ENCODE measurements around the gene TSPAN31. TPM values are rescaled to one million over a fixed set of nuclear protein-coding genes. Genes with fewer than 3 reads are reported as not detected.

Gene TSPAN31
- total RNA-seq, 1 experiment from 2014 or later = 42.7 TPM

DNA sequence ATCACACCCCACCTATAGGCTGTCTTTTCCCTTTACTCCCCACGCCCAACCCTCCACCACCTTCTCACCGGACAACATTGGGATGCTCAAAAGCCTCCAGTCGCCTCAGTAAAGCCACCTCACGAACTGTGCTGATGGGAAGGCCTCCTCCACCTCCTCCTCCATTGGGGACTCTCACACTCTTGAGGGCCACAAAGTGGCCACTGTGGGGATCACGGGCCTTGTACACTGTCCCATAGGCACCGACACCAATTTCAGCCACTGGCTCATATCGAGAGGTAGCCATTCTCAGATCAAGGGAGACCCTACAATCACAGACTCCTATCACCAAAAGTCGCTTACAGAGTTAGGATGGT is 6.6 kb downstream of the TSPAN31 start:
- no peak for DNase-seq
- Histone ChIP-seq H3K4me3 (ENCODE audit: low read length) (peak overlapping the region; percentile 86), H4K20me1 (ENCODE audit: insufficient read depth, low read depth, low read length) (no peaks in the 10 kb centered on the region), H3K9me3 (ENCODE audit: low read length) (no peaks in the 10 kb centered on the region), H3K27ac (ENCODE audit: low read length) (peak overlapping the region; percentile 70), H3K9ac (ENCODE audit: low read length) (peak overlapping the region; percentile 91), H3K4me1 (ENCODE audit: low read length) (peaks cover 35% of the 10 kb centered on the region), H3K36me3 (ENCODE audit: insufficient read depth, low read length) (peaks cover 31% of the 10 kb centered on the region), H2AFZ (ENCODE audit: low read length) (no peak overlapping the region), H3K79me2 (ENCODE audit: low read length) (peaks cover 29% of the 10 kb centered on the region), H3K4me2 (ENCODE audit: low read depth, low read length, poor library complexity, severe bottlenecking) (peak overlapping the region; percentile 79), H3K9me2 (replicated peaks; ENCODE audit: insufficient read depth, low read length) (no peaks in the 10 kb centered on the region), H3K27me3 (ENCODE audit: low read length) (no peaks in the 10 kb centered on the region)

DNA sequence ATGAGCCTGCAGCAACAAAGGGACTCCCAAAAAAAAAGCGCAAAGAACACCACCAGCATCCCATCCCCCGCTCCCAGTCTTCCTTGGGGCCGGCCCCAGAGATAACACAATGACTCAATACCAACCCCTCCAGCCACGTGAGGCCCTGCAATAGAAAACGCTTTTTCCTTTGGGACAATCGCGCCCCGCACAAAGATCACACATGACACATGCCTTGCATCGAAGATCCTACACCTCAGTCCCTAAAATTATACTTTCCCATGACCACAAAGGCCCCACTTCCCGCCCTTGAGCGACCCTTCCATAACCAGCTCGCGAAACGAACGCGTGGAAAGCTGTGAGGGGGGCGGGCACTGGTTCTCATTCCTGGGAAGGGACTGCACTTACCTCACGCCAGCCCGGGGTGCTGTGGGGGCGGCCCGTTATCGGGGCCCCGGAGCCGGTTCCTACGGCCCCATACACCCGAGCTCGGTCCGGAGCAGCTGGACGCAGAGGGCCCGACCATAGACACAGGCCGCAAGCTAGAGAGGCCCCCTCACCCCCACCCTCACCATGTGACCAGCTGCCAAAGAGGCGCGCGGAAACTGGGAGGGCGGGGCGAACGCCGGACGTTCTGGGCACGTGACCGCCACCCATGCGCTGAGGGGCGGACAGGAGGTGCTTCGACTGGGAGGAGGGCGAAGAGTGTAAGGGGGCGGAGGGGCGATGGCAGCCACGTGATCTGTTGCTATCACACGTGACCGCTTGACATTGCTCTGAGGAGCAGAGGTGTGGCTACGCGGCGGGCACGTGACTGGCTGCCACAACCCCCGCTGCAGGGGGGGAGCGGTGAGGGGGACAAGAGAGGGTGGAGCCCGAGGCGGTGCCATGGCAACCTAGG is 7.2 kb downstream of the TSPAN31 start, which contains the start of gene CDK4:
Gene CDK4, minus strand, starts transcription at position 523 of the 880 bp plus-strand sequence. CDS start 593 bp downstream, outside the sequence.
- Histone ChIP-seq H3K9ac (ENCODE audit: low read length) (peak within 1 kb of the TSS; percentile 91), H3K4me3 (ENCODE audit: low read length) (peak within 1 kb of the TSS; percentile 86), H3K9me2 (replicated peaks; ENCODE audit: insufficient read depth, low read length) (no peaks in the 10 kb centered on the region), H3K4me2 (ENCODE audit: low read depth, low read length, poor library complexity, severe bottlenecking) (peak within 1 kb of the TSS; percentile 79), H3K36me3 (ENCODE audit: insufficient read depth, low read length) (peaks cover 29% of the 10 kb centered on the region), H3K9me3 (ENCODE audit: low read length) (no peaks in the 10 kb centered on the region), H3K27ac (ENCODE audit: low read length) (peak within 1 kb of the TSS; percentile 70), H2AFZ (ENCODE audit: low read length) (peak within 1 kb of the TSS; percentile 1; the same call in 1 of the 2 replicates), H3K4me1 (ENCODE audit: low read length) (peaks cover 40% of the 10 kb centered on the region), H3K79me2 (ENCODE audit: low read length) (peaks cover 35% of the 10 kb centered on the region), H3K27me3 (ENCODE audit: low read length) (no peaks in the 10 kb centered on the region), H4K20me1 (ENCODE audit: insufficient read depth, low read depth, low read length) (no peaks in the 10 kb centered on the region)
- peak; percentile 100 for DNase-seq

DNA sequence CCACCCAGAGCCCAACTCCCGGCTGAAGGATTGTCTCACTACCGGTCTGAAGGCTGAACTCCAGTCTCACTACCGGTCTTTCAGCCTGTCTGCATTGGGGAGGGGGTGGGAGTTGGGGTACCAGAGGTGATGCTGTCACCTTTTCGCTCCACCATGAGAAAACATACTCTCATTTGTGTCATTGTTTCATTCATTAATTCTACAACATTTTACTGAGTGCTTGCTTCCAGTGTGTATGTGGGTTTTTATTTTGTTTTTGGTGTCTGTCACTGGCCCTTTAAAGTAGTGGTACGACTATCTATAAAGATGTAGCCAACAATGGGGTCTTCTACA is 7.8 kb downstream of the TSPAN31 start:
- Histone ChIP-seq H3K4me2 (ENCODE audit: low read depth, low read length, poor library complexity, severe bottlenecking) (peak overlapping the region; percentile 74), H3K9me3 (ENCODE audit: low read length) (no peaks in the 10 kb centered on the region), H3K9me2 (replicated peaks; ENCODE audit: insufficient read depth, low read length) (no peaks in the 10 kb centered on the region), H3K4me3 (ENCODE audit: low read length) (peak overlapping the region; percentile 55), H3K9ac (ENCODE audit: low read length) (peak overlapping the region; percentile 53), H3K79me2 (ENCODE audit: low read length) (peaks cover 40% of the 10 kb centered on the region), H4K20me1 (ENCODE audit: insufficient read depth, low read depth, low read length) (no peaks in the 10 kb centered on the region), H3K27me3 (ENCODE audit: low read length) (no peaks in the 10 kb centered on the region), H3K36me3 (ENCODE audit: insufficient read depth, low read length) (peaks cover 28% of the 10 kb centered on the region), H2AFZ (ENCODE audit: low read length) (peak overlapping the region; percentile 1; the same call in 1 of the 2 replicates), H3K27ac (ENCODE audit: low read length) (peak overlapping the region; percentile 67), H3K4me1 (ENCODE audit: low read length) (peaks cover 42% of the 10 kb centered on the region)
- DNase-seq = no peak

DNA sequence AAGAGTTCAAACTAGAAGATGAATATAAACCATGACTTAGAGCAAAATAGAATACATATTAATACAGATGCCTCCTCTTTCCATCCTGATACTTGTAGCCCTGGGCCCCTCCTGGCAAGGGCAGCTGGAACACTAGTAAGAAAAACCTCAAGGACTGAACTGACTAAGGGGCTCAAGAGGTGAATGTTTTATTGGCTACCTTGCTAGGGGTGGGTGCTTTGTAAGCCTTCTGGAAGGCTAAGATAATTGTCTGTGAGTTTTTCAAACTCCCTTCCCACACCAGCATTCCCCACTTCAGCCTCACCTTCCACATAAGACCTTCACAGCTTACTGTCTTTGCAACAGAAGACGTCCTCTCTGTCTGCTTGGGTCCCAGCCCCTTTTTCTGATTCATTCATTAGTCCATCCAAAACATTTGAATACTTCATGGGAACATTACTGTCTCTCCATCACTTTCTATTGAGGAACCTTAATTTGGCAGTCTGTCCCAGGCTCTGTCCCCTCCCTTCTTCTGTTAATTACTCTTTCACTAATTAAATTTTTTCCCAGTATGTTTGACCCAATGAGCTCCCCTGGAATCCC is 9.0 kb downstream of the TSPAN31 start:
- Histone ChIP-seq H3K4me3 (ENCODE audit: low read length) (peak overlapping the region; percentile 77; the same call in 1 of the 2 replicates), H3K27me3 (ENCODE audit: low read length) (no peaks in the 10 kb centered on the region), H3K9me2 (replicated peaks; ENCODE audit: insufficient read depth, low read length) (no peaks in the 10 kb centered on the region), H3K9me3 (ENCODE audit: low read length) (no peaks in the 10 kb centered on the region), H2AFZ (ENCODE audit: low read length) (no peak overlapping the region), H3K36me3 (ENCODE audit: insufficient read depth, low read length) (peaks cover 32% of the 10 kb centered on the region), H3K9ac (ENCODE audit: low read length) (peak overlapping the region; percentile 62), H3K79me2 (ENCODE audit: low read length) (peaks cover 45% of the 10 kb centered on the region), H3K4me1 (ENCODE audit: low read length) (peaks cover 42% of the 10 kb centered on the region), H3K27ac (ENCODE audit: low read length) (peak overlapping the region; percentile 67), H4K20me1 (ENCODE audit: insufficient read depth, low read depth, low read length) (no peaks in the 10 kb centered on the region), H3K4me2 (ENCODE audit: low read depth, low read length, poor library complexity, severe bottlenecking) (peak overlapping the region; percentile 74)
- DNase-seq = peak; percentile 53

DNA sequence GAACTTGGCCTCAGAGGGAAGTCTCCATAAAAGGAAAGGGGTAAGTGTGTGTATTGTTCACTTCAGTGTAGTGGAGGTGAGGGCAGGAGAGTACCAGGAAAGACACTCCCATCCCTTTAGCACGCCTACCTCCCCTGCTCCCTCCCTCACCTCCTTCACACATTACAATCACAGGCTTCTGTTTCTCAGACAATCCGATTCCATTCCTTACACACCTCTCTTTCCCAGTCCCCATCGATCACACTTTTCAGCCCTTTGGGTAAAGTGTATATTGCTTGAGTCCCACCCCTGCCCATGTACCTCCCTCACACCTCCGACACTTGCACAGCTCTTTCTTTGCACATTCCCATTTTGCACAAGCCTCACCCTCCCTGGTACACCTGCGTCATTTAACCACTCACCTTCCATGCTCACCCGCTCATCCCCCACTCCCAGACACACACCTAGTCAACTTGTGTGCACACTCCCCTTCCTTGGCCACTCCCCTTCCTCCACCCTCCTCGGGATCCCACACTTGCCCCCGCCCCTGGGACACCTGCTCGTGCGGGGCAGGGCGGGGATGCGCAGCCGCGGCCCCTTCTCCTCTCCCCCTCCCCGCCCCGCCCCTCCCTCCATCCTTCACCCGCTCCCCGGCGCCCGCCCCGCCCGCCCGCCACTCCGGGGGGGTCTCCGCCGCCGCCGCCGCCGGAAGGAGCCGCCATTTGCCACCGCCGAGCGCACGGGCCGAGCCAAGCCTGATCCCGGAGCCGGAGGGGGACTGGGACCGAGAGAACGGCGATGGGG is 9.8 kb downstream of the TSPAN31 start, which contains the start of gene MARCHF9:
Gene MARCHF9, plus strand, starts transcription at position 693 of the 783 bp plus-strand sequence. CDS start 426 bp downstream, outside the sequence.
- peaks cover 42% of the 10 kb centered on the region for H3K4me1 ChIP-seq (ENCODE audit: low read length)
- H3K79me2 ChIP-seq (ENCODE audit: low read length) = peaks cover 47% of the 10 kb centered on the region
- peak within 1 kb of the TSS; percentile 78 for H3K9ac ChIP-seq (ENCODE audit: low read length)
- peaks cover 27% of the 10 kb centered on the region for H3K36me3 ChIP-seq (ENCODE audit: insufficient read depth, low read length)
- H3K27me3 ChIP-seq (ENCODE audit: low read length) = no peaks in the 10 kb centered on the region
- peak within 1 kb of the TSS; percentile 97 for H3K4me2 ChIP-seq (ENCODE audit: low read depth, low read length, poor library complexity, severe bottlenecking)
- H3K27ac ChIP-seq (ENCODE audit: low read length) = peak within 1 kb of the TSS; percentile 80
- DNase-seq = peak; percentile 94
- no peaks in the 10 kb centered on the region for H3K9me2 ChIP-seq (replicated peaks; ENCODE audit: insufficient read depth, low read length)
- H3K9me3 ChIP-seq (ENCODE audit: low read length) = no peaks in the 10 kb centered on the region
- peak within 1 kb of the TSS; percentile 77 for H3K4me3 ChIP-seq (ENCODE audit: low read length)
- H4K20me1 ChIP-seq (ENCODE audit: insufficient read depth, low read depth, low read length) = peaks cover under 1% of the 10 kb centered on the region; the same call in 1 of the 2 replicates
- H2AFZ ChIP-seq (ENCODE audit: low read length) = peak within 1 kb of the TSS; percentile 68; the same call in 1 of the 2 replicates

DNA sequence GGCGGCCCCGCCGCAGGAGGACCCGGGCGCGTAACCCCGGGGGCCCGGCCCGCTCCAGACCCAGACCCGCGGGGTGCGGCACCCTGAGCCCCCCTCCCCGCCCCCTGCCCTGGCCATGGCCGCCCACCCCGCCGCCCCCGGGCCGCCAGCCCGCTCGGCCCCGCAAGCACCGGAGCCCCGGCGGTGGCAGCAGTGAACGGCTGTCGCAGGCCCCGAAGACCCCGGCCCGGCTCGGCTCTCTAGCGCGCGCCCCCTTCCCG is 10.3 kb downstream of the TSPAN31 start:
- Histone ChIP-seq H3K27me3 (ENCODE audit: low read length) (no peaks in the 10 kb centered on the region), H2AFZ (ENCODE audit: low read length) (no peak overlapping the region), H3K27ac (ENCODE audit: low read length) (peak overlapping the region; percentile 80), H3K9ac (ENCODE audit: low read length) (peak overlapping the region; percentile 78), H3K4me1 (ENCODE audit: low read length) (peaks cover 42% of the 10 kb centered on the region), H3K4me3 (ENCODE audit: low read length) (peak overlapping the region; percentile 77), H3K9me3 (ENCODE audit: low read length) (no peaks in the 10 kb centered on the region), H4K20me1 (ENCODE audit: insufficient read depth, low read depth, low read length) (peaks cover 6% of the 10 kb centered on the region), H3K79me2 (ENCODE audit: low read length) (peaks cover 50% of the 10 kb centered on the region), H3K36me3 (ENCODE audit: insufficient read depth, low read length) (peaks cover 31% of the 10 kb centered on the region), H3K4me2 (ENCODE audit: low read depth, low read length, poor library complexity, severe bottlenecking) (peak overlapping the region; percentile 97), H3K9me2 (replicated peaks; ENCODE audit: insufficient read depth, low read length) (no peaks in the 10 kb centered on the region)
- no peak for DNase-seq

DNA sequence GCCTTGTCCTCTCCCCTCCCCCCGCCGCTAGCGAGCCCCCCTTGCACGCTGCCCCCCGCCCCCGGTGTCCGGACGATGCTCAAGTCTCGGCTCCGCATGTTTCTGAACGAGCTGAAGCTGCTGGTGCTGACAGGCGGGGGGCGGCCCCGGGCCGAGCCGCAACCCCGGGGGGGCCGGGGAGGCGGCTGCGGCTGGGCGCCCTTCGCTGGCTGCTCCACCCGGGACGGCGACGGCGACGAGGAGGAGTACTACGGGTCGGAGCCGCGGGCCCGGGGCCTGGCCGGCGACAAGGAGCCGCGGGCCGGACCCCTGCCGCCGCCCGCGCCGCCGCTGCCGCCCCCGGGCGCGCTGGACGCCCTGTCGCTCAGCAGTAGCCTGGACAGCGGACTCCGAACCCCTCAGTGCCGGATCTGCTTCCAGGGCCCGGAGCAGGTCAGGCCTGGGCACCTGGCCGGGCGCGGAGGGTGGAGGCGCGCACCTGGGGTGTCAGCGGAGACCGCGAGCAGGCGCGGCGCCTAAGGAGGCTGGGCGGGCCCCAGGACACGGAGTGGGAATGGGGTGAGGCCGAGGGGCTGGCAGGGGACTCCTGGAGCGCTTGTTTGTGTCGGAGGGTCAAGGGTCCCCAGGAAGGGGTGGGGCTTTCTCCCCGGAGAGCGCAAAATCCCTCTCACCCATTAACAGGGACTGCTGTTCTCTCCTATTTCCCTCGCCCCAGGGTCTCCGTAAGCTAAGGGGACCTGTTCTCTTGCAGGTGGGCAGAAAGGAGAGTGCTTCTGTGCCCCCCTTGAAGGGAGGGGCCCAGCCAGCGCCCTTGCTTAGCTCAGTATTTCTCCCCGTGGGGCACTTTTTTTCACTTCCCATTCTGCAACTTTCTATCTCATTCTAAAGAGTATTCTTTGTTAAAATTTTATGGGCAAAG is 10.9 kb downstream of the TSPAN31 start:
- Histone ChIP-seq H3K36me3 (ENCODE audit: insufficient read depth, low read length) (peaks cover 29% of the 10 kb centered on the region), H4K20me1 (ENCODE audit: insufficient read depth, low read depth, low read length) (peaks cover 11% of the 10 kb centered on the region), H3K9me3 (ENCODE audit: low read length) (no peaks in the 10 kb centered on the region), H2AFZ (ENCODE audit: low read length) (0 out of 2 replicates have a peak overlapping the region, but pooled peaks have one; percentile 38), H3K9me2 (replicated peaks; ENCODE audit: insufficient read depth, low read length) (no peaks in the 10 kb centered on the region), H3K4me1 (ENCODE audit: low read length) (peaks cover 39% of the 10 kb centered on the region), H3K79me2 (ENCODE audit: low read length) (peaks cover 44% of the 10 kb centered on the region), H3K27ac (ENCODE audit: low read length) (peak overlapping the region; percentile 80), H3K9ac (ENCODE audit: low read length) (peak overlapping the region; percentile 78), H3K4me3 (ENCODE audit: low read length) (peak overlapping the region; percentile 77), H3K4me2 (ENCODE audit: low read depth, low read length, poor library complexity, severe bottlenecking) (peak overlapping the region; percentile 97), H3K27me3 (ENCODE audit: low read length) (no peaks in the 10 kb centered on the region)
- peak; percentile 71 for DNase-seq

All from Karpas-422 (cell line).